Pancreas (tissue), 10 donors: ENCODE results near the gene PC. TPM values are rescaled to one million over a fixed set of nuclear protein-coding genes. Genes with fewer than 3 reads are reported as not detected.
A peak's percentile ranks its signal among the peaks of the same experiment; 100 is the strongest.

ENCODE experiments used
- ATAC-seq, 4 donors: fragments of 200-7000 bp; cut with Tn5 transposase; one replicate each; pipeline versions ENCODE4 v1.8.0 to v1.9.1; 2020; ENCODE audit warnings: mild to moderate bottlenecking in 4 of 4, moderate library complexity in 4 of 4
- DNase-seq, 6 donors: peaks; one replicate each; pipeline ENCODE4 v3.0.0-alpha.2; 2020
- FAIRE-seq: peaks from 2 replicates; lab custom pipeline; 2012; peaks lifted over from hg19 to GRCh38; lab: Jason Lieb, UNC
- H3K27ac ChIP-seq, 4 donors: fragments of 200-600 bp; sonication (generic); 1 replicate in 3 of 4; 2 replicates in 1 of 4; pipeline versions ENCODE4 v1.5.0 to v1.8.0; 2020
- H3K27me3 ChIP-seq, 4 donors: fragments of 200-600 bp; one replicate each; pipeline ENCODE4 v1.8.0; 2021
- H3K36me3 ChIP-seq, 3 donors: fragments of 200-600 bp; sonication (generic) in 1 of 3; one replicate each; pipeline versions ENCODE4 v1.5.0 to v1.8.0; 2020 to 2021
- H3K4me1 ChIP-seq, 3 donors: fragments of 200-600 bp; one replicate each; pipeline ENCODE4 v1.8.0; 2021
- H3K4me3 ChIP-seq, 4 donors: fragments of 200-600 bp; sonication (generic) in 2 of 4; one replicate each; pipeline versions ENCODE4 v1.5.0 to v1.8.0; 2020 to 2021
- H3K9me3 ChIP-seq, 4 donors: fragments of 200-600 bp; one replicate each; pipeline ENCODE4 v1.8.0; 2021
- WGBS, 2 donors: extraction: QIAGEN DNeasy Blood & Tissue Kit; methylation state at CpG; one replicate each; pipeline ENCODE4 v1.1.7; 2013; 5-methylcytosine and 5-hydroxymethylcytosine counted together
- intact Hi-C, 3 donors: fragments of 100-400 bp; cut with DNase I; formaldehyde crosslinking; loops; one replicate each; pipeline versions ENCODE4 v1.11.1 to v1.14.2; 2022
- polyA plus RNA-seq, 2 donors: library from polyadenylated mRNA; stranded (reverse); fragments of 200-250 nt; gene quantifications; one replicate each; pipeline ENCODE4 v1.2.3, GENCODE V29; 2013
- total RNA-seq, 6 donors: library from RNA; stranded (reverse); fragmentation: NEBNext Ultra II Directional in 4 of 6; extraction: Animal tissue kit (Norgen Biotek cat#: 25700) in 4 of 6; gene quantifications; one replicate each; pipeline versions ENCODE4 v1.2.1 to v1.2.4, GENCODE V29; 2021 to 2023
- TF ChIP-seq, protein P1 (sequence below), 4 donors: fragments of 200-600 bp; sonication (generic) in 3 of 4; IDR thresholded peaks; one replicate each; pipeline versions ENCODE4 v1.5.0 to v1.8.0; 2021; ENCODE audit warnings: antibody characterized with exemption in 4 of 4
- donor health status: healthy with polysubstance abuse.
- donor health status: DM: no; HTN: no; CAD: no; lungs with moderate emphysema.
- donor health status: DM: no; HTN: no; CAD: no.
- donor health status: control.
- donor health status: control.
- donor health status: Bipolar disorder and iron deficiency.
- donor health status: DM: yes; HTN: yes; CAD: no.
- donor health status: DM: no; HTN: no; CAD: no.
- donor health status: DM: no; HTN: no; CAD: no.
- donor health status: DM: yes; HTN: yes; CAD: no.

PC gene
- total and polyA plus RNA-seq, 8 donors, result 4.1 to 16.0 (median 10.4) TPM

- Histone ChIP-seq H3K4me1 (peaks cover 0 to 5% (median 0%) of the 10 kb centered on the region in 3 donors), H3K27ac (no peak overlapping the region), H3K9me3 (no peaks in the 10 kb centered on the region), H3K4me3 (no peak overlapping the region), H3K36me3 (no peaks in the 10 kb centered on the region), H3K27me3 (no peaks in the 10 kb centered on the region)
- ATAC-seq (peak; percentile 56 to 82 (median 74)), FAIRE-seq (no peak), DNase-seq (peak in 1 of 6 donors; percentile 17)
- TF ChIP-seq, protein P1, sequence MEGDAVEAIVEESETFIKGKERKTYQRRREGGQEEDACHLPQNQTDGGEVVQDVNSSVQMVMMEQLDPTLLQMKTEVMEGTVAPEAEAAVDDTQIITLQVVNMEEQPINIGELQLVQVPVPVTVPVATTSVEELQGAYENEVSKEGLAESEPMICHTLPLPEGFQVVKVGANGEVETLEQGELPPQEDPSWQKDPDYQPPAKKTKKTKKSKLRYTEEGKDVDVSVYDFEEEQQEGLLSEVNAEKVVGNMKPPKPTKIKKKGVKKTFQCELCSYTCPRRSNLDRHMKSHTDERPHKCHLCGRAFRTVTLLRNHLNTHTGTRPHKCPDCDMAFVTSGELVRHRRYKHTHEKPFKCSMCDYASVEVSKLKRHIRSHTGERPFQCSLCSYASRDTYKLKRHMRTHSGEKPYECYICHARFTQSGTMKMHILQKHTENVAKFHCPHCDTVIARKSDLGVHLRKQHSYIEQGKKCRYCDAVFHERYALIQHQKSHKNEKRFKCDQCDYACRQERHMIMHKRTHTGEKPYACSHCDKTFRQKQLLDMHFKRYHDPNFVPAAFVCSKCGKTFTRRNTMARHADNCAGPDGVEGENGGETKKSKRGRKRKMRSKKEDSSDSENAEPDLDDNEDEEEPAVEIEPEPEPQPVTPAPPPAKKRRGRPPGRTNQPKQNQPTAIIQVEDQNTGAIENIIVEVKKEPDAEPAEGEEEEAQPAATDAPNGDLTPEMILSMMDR (IDR thresholded peaks at IDR 0.05), result no peak
- WGBS, 2 donors, result 66 to 67% methylated on average over 7 of the region's 7 CpGs
- intact Hi-C loops, result no loop called here
Measured at GRCh38 chr11:66901964-66902390, 56.2 kb downstream of the PC start.

- H3K4me1 ChIP-seq, result no peaks in the 10 kb centered on the region
- WGBS, 2 donors, result 82 to 90% methylated on average over 2 of the region's 2 CpGs
- H3K27ac ChIP-seq, result no peak overlapping the region
- no peaks in the 10 kb centered on the region for H3K36me3 ChIP-seq
- TF ChIP-seq, protein P1 (IDR thresholded peaks at IDR 0.05), result no peak
- DNase-seq (peak in 1 of 6 donors; percentile 7), ATAC-seq (no peak), FAIRE-seq (no peak)
- H3K27me3 ChIP-seq, result no peaks in the 10 kb centered on the region
- H3K9me3 ChIP-seq, result no peaks in the 10 kb centered on the region
- intact Hi-C loops, result no loop called here
- no peak overlapping the region for H3K4me3 ChIP-seq
Measured at GRCh38 chr11:66894141-66894540, 64.0 kb downstream of the PC start.

GRCh38 chr11:66892911-66893310 is 65.3 kb downstream of the PC start:
- H3K4me1 ChIP-seq, result no peaks in the 10 kb centered on the region
- H3K4me3 ChIP-seq, result no peak overlapping the region
- intact Hi-C loops, result no loop called here
- no peaks in the 10 kb centered on the region for H3K9me3 ChIP-seq
- FAIRE-seq (no peak), ATAC-seq (no peak), DNase-seq (no peak)
- no peaks in the 10 kb centered on the region for H3K27me3 ChIP-seq
- 67 to 69% methylated on average over 6 of the region's 6 CpGs for WGBS, 2 donors
- no peaks in the 10 kb centered on the region for H3K36me3 ChIP-seq
- TF ChIP-seq, protein P1 (IDR thresholded peaks at IDR 0.05), result no peak
- H3K27ac ChIP-seq, result no peak overlapping the region

- H3K9me3 ChIP-seq, result no peaks in the 10 kb centered on the region
- H3K4me3 ChIP-seq, result no peak overlapping the region
- TF ChIP-seq, protein P1 (IDR thresholded peaks at IDR 0.05), result no peak
- H3K27me3 ChIP-seq, result no peaks in the 10 kb centered on the region
- ATAC-seq (peak; percentile 81 to 98 (median 94)), FAIRE-seq (no peak), DNase-seq (peak in 4 of 6 donors; percentile 9 to 71 (median 52))
- intact Hi-C loops, result no loop called here
- no peaks in the 10 kb centered on the region for H3K4me1 ChIP-seq
- no peaks in the 10 kb centered on the region for H3K36me3 ChIP-seq
- 71 to 72% methylated on average over 14 of the region's 14 CpGs for WGBS, 2 donors
- H3K27ac ChIP-seq, result no peak overlapping the region
Measured at GRCh38 chr11:66891851-66892660, 66.1 kb downstream of the PC start.

DNA sequence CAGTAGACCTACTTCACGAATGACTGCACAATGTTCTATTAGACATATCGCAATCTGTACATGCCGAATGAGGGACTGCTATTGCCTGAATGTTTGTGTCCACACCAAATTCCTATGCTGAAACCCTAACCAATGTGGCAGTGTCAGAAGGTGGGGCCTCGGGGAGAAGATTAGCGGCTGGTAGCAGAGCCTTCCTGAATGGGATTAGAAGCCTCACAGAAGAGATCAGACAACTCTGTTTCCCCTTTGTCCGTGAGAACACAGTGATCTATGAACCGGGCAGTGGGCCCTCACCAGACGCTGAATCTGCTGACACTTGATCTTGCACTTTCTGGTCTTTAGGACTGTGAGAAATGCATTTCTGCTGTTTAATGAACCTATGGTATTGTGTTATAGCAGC is 68.2 kb downstream of the PC start:
- ATAC-seq, result no peak
- WGBS, 2 donors, result 88 to 89% methylated on average over 8 of the region's 8 CpGs
- no peak for DNase-seq
- Histone ChIP-seq H3K4me3 (no peak overlapping the region), H3K4me1 (no peaks in the 10 kb centered on the region), H3K27ac (no peak overlapping the region), H3K9me3 (no peaks in the 10 kb centered on the region), H3K36me3 (no peaks in the 10 kb centered on the region), H3K27me3 (no peaks in the 10 kb centered on the region)
- TF ChIP-seq, protein P1 (IDR thresholded peaks at IDR 0.05), result no peak
- intact Hi-C loops, result no loop called here
- no peak for FAIRE-seq
